ENCODE data around the gene NFATC4. TPM values are rescaled to one million over a fixed set of nuclear protein-coding genes. Genes with fewer than 3 reads are reported as not detected.

NFATC4 gene
- total RNA-seq, 1 experiment from 2014 or later: 15.1 TPM

- Histone ChIP-seq H3K4me1 (ENCODE audit: insufficient read depth, low read length) (peaks cover 20% of the 10 kb centered on the region), H3K36me3 (ENCODE audit: low read depth, low read length) (no peaks in the 10 kb centered on the region), H3K79me2 (ENCODE audit: low read length) (no peaks in the 10 kb centered on the region), H3F3A (ENCODE audit: low read length, unreplicated experiment) (peaks cover 4% of the 10 kb centered on the region), H3K27me3 (ENCODE audit: low read length) (no peaks in the 10 kb centered on the region), H3K9me2 (replicated peaks; ENCODE audit: low read length) (no peaks in the 10 kb centered on the region), H3K9ac (ENCODE audit: low read length) (no peak overlapping the region), H4K20me1 (ENCODE audit: low read length) (no peaks in the 10 kb centered on the region), H2AFZ (ENCODE audit: low read length) (no peak overlapping the region), H3K9me3 (ENCODE audit: low read length) (no peaks in the 10 kb centered on the region), H3K4me2 (ENCODE audit: low read length) (no peak overlapping the region), H3K27ac (ENCODE audit: low read length) (no peak overlapping the region), H3K4me3 (ENCODE audit: low read length) (no peak overlapping the region)
- CTCF ChIA-PET: no interaction called here
- BruUV-seq (replicated peaks): no TSS peak
- TF ChIP-seq CTCF (conservative IDR thresholded peaks at IDR 0.05; ENCODE audit: low read depth, low read length): no peak
- POLR2A ChIA-PET (ENCODE audit: unreplicated experiment): no interaction called here
- no peak for DNase-seq
- no peak for ATAC-seq
- intact Hi-C loops (cut with micrococcal nuclease): no loop called here
These were observed 48.4 kb downstream of the NFATC4 start for GRCh38 chr14:24416254-24416931.

- CTCF ChIA-PET: no interaction called here
- H3K36me3 ChIP-seq (ENCODE audit: low read depth, low read length): no peaks in the 10 kb centered on the region
These were observed 49.1 kb downstream of the NFATC4 start for GRCh38 chr14:24416932-24417619.

More at GRCh38 chr14:24416932-24417619, 49.1 kb downstream of the NFATC4 start:
- no peak for DNase-seq
- intact Hi-C loops (cut with micrococcal nuclease): no loop called here
- no peak for ATAC-seq
- no peaks in the 10 kb centered on the region for H4K20me1 ChIP-seq (ENCODE audit: low read length)
- no peaks in the 10 kb centered on the region for H3K9me3 ChIP-seq (ENCODE audit: low read length)
- H3K4me3 ChIP-seq (ENCODE audit: low read length): no peak overlapping the region
- no peak overlapping the region for H3K9ac ChIP-seq (ENCODE audit: low read length)
- peaks cover 4% of the 10 kb centered on the region for H3F3A ChIP-seq (ENCODE audit: low read length, unreplicated experiment)
- no peak overlapping the region for H2AFZ ChIP-seq (ENCODE audit: low read length)
- peaks cover 20% of the 10 kb centered on the region for H3K4me1 ChIP-seq (ENCODE audit: insufficient read depth, low read length)
- H3K27me3 ChIP-seq (ENCODE audit: low read length): no peaks in the 10 kb centered on the region
- H3K79me2 ChIP-seq (ENCODE audit: low read length): no peaks in the 10 kb centered on the region
- H3K27ac ChIP-seq (ENCODE audit: low read length): no peak overlapping the region
- no peak overlapping the region for H3K4me2 ChIP-seq (ENCODE audit: low read length)
- H3K9me2 ChIP-seq (replicated peaks; ENCODE audit: low read length): no peaks in the 10 kb centered on the region
- POLR2A ChIA-PET (ENCODE audit: unreplicated experiment): no interaction called here
- BruUV-seq (replicated peaks): no TSS peak
- TF ChIP-seq EZH2 (IDR thresholded peaks at IDR 0.05; ENCODE audit: low read length, unreplicated experiment) (no peak), EZH2phosphoT487 (IDR thresholded peaks at IDR 0.05; ENCODE audit: borderline replicate concordance, low read length) (no peak), CTCF (conservative IDR thresholded peaks at IDR 0.05; ENCODE audit: low read depth, low read length) (no peak)
